HL-60 (cell line): ENCODE measurements around the gene MYO1B.

Experiments used
- DNase-seq, 2 experiments: peaks; one replicate each; pipeline ENCODE4 v3.0.0-alpha.2; 2010 to 2020; ENCODE audit warnings: low read depth in 1 of 2, low spot score in 1 of 2
- H3K27ac ChIP-seq: fragments of 250-450 bp; sonication (Bioruptor Pico); replicated peaks from 2 replicates; pipeline ENCODE4 v1.5.1; 2020; ENCODE audit warnings: mild to moderate bottlenecking, moderate library complexity
- H3K27me3 ChIP-seq: fragments of 250-450 bp; sonication (Bioruptor Pico); 2 replicates; pipeline ENCODE4 v1.5.1; 2021; ENCODE audit warnings: mild to moderate bottlenecking, moderate library complexity; ENCODE audit not compliant: insufficient read depth, poor library complexity, severe bottlenecking
- H3K4me3 ChIP-seq: replicated peaks from 2 replicates; pipeline ENCODE4 v1.5.1; 2011; ENCODE audit warnings: mild to moderate bottlenecking, control low read depth, low read length; ENCODE audit not compliant: insufficient read depth
- GABPA ChIP-seq: IDR thresholded peaks from 2 replicates; pipeline ENCODE4 v1.6.1; 2012; ENCODE audit warnings: low read depth
- POLR2AphosphoS5 ChIP-seq: IDR thresholded peaks from 2 replicates; pipeline ENCODE4 v1.6.1; 2012; ENCODE audit warnings: low read depth
- SPI1 ChIP-seq: IDR thresholded peaks from 2 replicates; pipeline ENCODE4 v1.6.1; 2012; ENCODE audit warnings: low read depth, mild to moderate bottlenecking, borderline replicate concordance
- TF ChIP-seq, protein P1 (sequence below): IDR thresholded peaks from one replicate; pipeline ENCODE4 v1.5.1; 2011; ENCODE audit warnings: low read length, control low read depth, inconsistent platforms; ENCODE audit not compliant: insufficient read depth
- TF ChIP-seq, protein P2 (sequence below): IDR thresholded peaks from 2 replicates; pipeline ENCODE4 v1.6.1; 2012; ENCODE audit warnings: low read depth; ENCODE audit not compliant: insufficient replicate concordance

Gene MYO1B

GRCh38 chr2:191287820-191288219 is 42.6 kb downstream of the MYO1B start:
- DNase-seq, result no peak
- H3K27me3 ChIP-seq, result peaks cover 6% of the 10 kb centered on the region
- TF ChIP-seq SPI1, result no peak
- TF ChIP-seq, protein P1, sequence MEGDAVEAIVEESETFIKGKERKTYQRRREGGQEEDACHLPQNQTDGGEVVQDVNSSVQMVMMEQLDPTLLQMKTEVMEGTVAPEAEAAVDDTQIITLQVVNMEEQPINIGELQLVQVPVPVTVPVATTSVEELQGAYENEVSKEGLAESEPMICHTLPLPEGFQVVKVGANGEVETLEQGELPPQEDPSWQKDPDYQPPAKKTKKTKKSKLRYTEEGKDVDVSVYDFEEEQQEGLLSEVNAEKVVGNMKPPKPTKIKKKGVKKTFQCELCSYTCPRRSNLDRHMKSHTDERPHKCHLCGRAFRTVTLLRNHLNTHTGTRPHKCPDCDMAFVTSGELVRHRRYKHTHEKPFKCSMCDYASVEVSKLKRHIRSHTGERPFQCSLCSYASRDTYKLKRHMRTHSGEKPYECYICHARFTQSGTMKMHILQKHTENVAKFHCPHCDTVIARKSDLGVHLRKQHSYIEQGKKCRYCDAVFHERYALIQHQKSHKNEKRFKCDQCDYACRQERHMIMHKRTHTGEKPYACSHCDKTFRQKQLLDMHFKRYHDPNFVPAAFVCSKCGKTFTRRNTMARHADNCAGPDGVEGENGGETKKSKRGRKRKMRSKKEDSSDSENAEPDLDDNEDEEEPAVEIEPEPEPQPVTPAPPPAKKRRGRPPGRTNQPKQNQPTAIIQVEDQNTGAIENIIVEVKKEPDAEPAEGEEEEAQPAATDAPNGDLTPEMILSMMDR, result no peak
- no peak for TF ChIP-seq GABPA
- TF ChIP-seq, protein P2, sequence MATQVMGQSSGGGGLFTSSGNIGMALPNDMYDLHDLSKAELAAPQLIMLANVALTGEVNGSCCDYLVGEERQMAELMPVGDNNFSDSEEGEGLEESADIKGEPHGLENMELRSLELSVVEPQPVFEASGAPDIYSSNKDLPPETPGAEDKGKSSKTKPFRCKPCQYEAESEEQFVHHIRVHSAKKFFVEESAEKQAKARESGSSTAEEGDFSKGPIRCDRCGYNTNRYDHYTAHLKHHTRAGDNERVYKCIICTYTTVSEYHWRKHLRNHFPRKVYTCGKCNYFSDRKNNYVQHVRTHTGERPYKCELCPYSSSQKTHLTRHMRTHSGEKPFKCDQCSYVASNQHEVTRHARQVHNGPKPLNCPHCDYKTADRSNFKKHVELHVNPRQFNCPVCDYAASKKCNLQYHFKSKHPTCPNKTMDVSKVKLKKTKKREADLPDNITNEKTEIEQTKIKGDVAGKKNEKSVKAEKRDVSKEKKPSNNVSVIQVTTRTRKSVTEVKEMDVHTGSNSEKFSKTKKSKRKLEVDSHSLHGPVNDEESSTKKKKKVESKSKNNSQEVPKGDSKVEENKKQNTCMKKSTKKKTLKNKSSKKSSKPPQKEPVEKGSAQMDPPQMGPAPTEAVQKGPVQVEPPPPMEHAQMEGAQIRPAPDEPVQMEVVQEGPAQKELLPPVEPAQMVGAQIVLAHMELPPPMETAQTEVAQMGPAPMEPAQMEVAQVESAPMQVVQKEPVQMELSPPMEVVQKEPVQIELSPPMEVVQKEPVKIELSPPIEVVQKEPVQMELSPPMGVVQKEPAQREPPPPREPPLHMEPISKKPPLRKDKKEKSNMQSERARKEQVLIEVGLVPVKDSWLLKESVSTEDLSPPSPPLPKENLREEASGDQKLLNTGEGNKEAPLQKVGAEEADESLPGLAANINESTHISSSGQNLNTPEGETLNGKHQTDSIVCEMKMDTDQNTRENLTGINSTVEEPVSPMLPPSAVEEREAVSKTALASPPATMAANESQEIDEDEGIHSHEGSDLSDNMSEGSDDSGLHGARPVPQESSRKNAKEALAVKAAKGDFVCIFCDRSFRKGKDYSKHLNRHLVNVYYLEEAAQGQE, result no peak
- no peak for TF ChIP-seq POLR2AphosphoS5
- H3K27ac ChIP-seq, result no peak overlapping the region
- no peak overlapping the region for H3K4me3 ChIP-seq

GRCh38 chr2:191289049-191289448 is 43.8 kb downstream of the MYO1B start:
- peaks cover 6% of the 10 kb centered on the region for H3K27me3 ChIP-seq
- no peak overlapping the region for H3K27ac ChIP-seq
- no peak overlapping the region for H3K4me3 ChIP-seq
- no peak for DNase-seq
- TF ChIP-seq POLR2AphosphoS5, result no peak
- TF ChIP-seq, protein P2, result no peak

GRCh38 chr2:191291471-191291870 is 46.3 kb downstream of the MYO1B start:
- Histone ChIP-seq H3K27ac (no peak overlapping the region), H3K4me3 (no peak overlapping the region), H3K27me3 (peaks cover 6% of the 10 kb centered on the region)
- no peak for TF ChIP-seq GABPA
- TF ChIP-seq POLR2AphosphoS5, result no peak
- TF ChIP-seq, protein P2, result no peak
- no peak for DNase-seq

DNA sequence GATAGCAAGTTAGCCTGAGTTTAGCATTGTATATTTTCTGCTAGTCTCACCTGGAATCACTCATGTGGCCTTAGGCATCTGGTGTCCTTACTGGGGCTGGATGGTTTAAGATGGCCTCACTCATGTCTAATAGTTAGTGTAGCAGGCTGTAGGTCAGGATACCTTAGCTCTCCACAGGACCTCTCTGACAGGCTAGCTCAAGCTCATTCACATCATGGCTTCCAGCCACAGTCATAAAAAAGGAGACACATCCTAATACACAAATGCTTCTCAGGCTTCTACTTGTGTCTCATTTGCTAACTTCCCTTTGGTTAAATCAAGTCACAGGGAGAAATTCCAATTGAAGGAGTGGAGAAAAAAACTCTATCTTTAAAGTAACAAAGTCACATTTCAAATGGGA is 47.7 kb downstream of the MYO1B start:
- Histone ChIP-seq H3K4me3 (no peak overlapping the region), H3K27ac (no peak overlapping the region), H3K27me3 (peaks cover 6% of the 10 kb centered on the region)
- TF ChIP-seq, protein P2, result no peak
- TF ChIP-seq, protein P1, result no peak
- no peak for TF ChIP-seq SPI1
- TF ChIP-seq POLR2AphosphoS5, result no peak
- no peak for TF ChIP-seq GABPA
- DNase-seq, result no peak
